ENCODE data around the gene SETD6. TPM values are rescaled to one million over a fixed set of nuclear protein-coding genes. Genes with fewer than 3 reads are reported as not detected.
A peak's percentile ranks its signal among the peaks of the same experiment; 100 is the strongest.

The SETD6 gene
- total and polyA plus RNA-seq, 9 of the 15 experiments (the other 6 are each of a cell fraction or from before 2014, with no cell fraction given): 9.2 to 40.9 (median 19.8) TPM

DNA sequence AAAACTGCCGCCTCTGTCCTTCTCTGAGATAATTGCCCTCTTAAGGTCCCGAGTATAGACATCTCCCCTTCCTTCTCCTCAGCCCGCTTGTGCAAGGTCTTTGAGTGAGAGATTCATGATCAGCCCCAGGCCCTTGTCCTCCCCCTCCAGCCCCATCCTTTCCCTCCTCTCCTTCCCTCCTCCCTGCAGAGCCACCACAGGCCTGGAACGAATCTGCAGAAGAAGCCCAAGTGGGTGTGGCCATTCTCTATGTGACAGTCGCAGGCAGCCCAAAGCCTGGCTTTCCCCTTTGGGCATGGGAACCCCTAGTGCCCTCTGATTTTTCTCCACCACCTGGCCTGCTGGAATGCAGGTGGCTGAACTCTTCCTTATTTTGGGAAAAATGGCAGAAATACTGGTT is 22.6 kb upstream of the SETD6 start:
- peak; percentile 51 for FAIRE-seq
- H4K20me1 ChIP-seq (replicated peaks; ENCODE audit: control insufficient read depth, insufficient read depth, low read length): peaks cover 15% of the 10 kb centered on the region
- no peak overlapping the region for H3K27ac ChIP-seq (ENCODE audit: extremely low read depth, low read depth, low read length)
- CTCF ChIA-PET (ENCODE audit: low intra/inter-chr PET ratio): interaction anchor here (0.5 to 0.6 kb wide), 3 partner anchors 105 to 558 kb away, joined by 3 to 6 read pairs (median 5); partner anchors contain the start of gene CSNK2A2
- no peak overlapping the region for H3K4me3 ChIP-seq
- no peak overlapping the region for H3K4me2 ChIP-seq (ENCODE audit: insufficient read depth, low read length)
- intact Hi-C loops (cut with micrococcal nuclease): no loop called here
- DNase-seq (ENCODE audit: extremely low read depth in 1 of 4, low spot score in 3 of 4): peak in 2 of 4 experiments; percentile 29 to 49
- no peaks in the 10 kb centered on the region for H3K9me3 ChIP-seq (replicated peaks; ENCODE audit: control insufficient read depth, insufficient read depth, low read depth, low read length)
- peak; percentile 15; the same call in 1 of the 3 replicates for ATAC-seq
- H3K4me1 ChIP-seq (replicated peaks in 1 of 2; ENCODE audit: control insufficient read depth in 2 of 2, insufficient read depth in 2 of 2, low read length in 2 of 2): peaks cover 14 to 38% of the 10 kb centered on the region in 2 experiments; a peak in 4 of 5 replicates
- TF ChIP-seq ZC3H4 (CRISPR knock-in tag; IDR thresholded peaks at IDR 0.05; ENCODE audit: borderline replicate concordance): no peak
- TF ChIP-seq KLF13 (tag; IDR thresholded peaks at IDR 0.05; ENCODE audit: borderline replicate concordance, low read depth): no peak
- TF ChIP-seq HMG20B (CRISPR knock-in tag; IDR thresholded peaks at IDR 0.05): no peak
- no peak for TF ChIP-seq ZNF253 (CRISPR knock-in tag; conservative IDR thresholded peaks at IDR 0.05)
- no peak for TF ChIP-seq NFE2 (IDR thresholded peaks at IDR 0.05; ENCODE audit: low read depth)
- peak; percentile 82 for TF ChIP-seq ZNF263 (CRISPR knock-in tag; IDR thresholded peaks at IDR 0.05; ENCODE audit: borderline replicate concordance)
- no peak for TF ChIP-seq PHF21A (IDR thresholded peaks at IDR 0.05; ENCODE audit: borderline replicate concordance, low read depth)
- H2AFZ ChIP-seq (ENCODE audit: low read depth, low read length): no peak overlapping the region
- in situ Hi-C loops (cut with MboI): loop anchor here (5.0 kb wide), 1 partner anchor 155 kb away; no protein-coding TSS in a partner anchor
- peaks cover 2% of the 10 kb centered on the region for H3K9me1 ChIP-seq (ENCODE audit: control insufficient read depth, insufficient read depth, low read length)
- WGBS (ENCODE audit: insufficient coverage, low coverage, missing lambda C conversion rate): 3% methylated on average over 5 of the region's 5 CpGs
- H3K79me2 ChIP-seq (ENCODE audit: control insufficient read depth, insufficient read depth, low read length): no peaks in the 10 kb centered on the region
- POLR2A ChIA-PET: interaction anchor here (0.6 to 0.7 kb wide), 3 partner anchors 12 to 917 kb away, joined by 3 read pairs; no protein-coding TSS in a partner anchor
- H3K36me3 ChIP-seq (ENCODE audit: control insufficient read depth, insufficient read depth, low read length): no peaks in the 10 kb centered on the region
- peaks cover 0 to 33% of the 10 kb centered on the region in 2 experiments; a peak in 3 of 5 replicates for H3K27me3 ChIP-seq (ENCODE audit: control insufficient read depth in 2 of 2, insufficient read depth in 2 of 2, low read length in 2 of 2)
- no peak overlapping the region; a peak in 1 of 4 replicates for H3K9ac ChIP-seq (ENCODE audit: insufficient read depth in 1 of 2, low read depth in 2 of 2, low read length in 2 of 2)
- no TSS peak for BruUV-seq (replicated peaks)
